ENCODE data around the gene FOXP1. TPM values are rescaled to one million over a fixed set of nuclear protein-coding genes. Genes with fewer than 3 reads are reported as not detected.

Gene FOXP1
- total RNA-seq, 1 donor from 2014 or later, result 128 TPM

DNA sequence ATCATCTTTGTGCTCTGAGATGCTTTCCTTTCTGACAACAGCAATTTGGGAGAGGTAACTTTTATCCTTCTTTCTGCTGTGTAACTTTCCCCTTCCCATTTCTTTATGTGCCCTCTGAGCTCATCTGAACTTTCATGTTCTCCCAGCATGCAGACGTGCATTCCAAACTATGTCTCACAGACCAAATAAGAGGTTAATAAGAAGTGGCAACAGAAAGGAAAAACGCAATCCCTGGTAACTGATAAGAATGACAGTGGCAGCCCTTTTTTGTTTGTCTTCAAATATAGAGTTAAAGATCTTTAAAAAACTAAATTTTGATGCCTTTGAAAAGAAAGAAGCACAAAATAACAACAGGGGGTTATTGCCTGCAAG, 533.4 kb downstream of the FOXP1 start:
- TF ChIP-seq POLR2AphosphoS5 (IDR thresholded peaks at IDR 0.05; ENCODE audit: insufficient read depth in 1 of 2, low read depth in 1 of 2), result no peak
- Histone ChIP-seq H3K27ac (peak overlapping the region; percentile 50), H3K4me1 (peaks cover 85% of the 10 kb centered on the region), H3K36me3 (peaks cover 0 to 13% of the 10 kb centered on the region in 2 donors), H3K4me3 (no peak overlapping the region), H3K9me3 (no peaks in the 10 kb centered on the region), H3K27me3 (no peaks in the 10 kb centered on the region)
- DNase-seq (ENCODE audit: extremely low spot score in 2 of 2), result no peak
- intact Hi-C loops (cut with DNase I), result no loop called here

GRCh38 chr3:71048948-71049347, 534.6 kb downstream of the FOXP1 start:
- Histone ChIP-seq H3K27ac (peak overlapping the region; percentile 50), H3K4me3 (no peak overlapping the region), H3K4me1 (peaks cover 76% of the 10 kb centered on the region), H3K9me3 (no peaks in the 10 kb centered on the region), H3K36me3 (peaks cover 0 to 18% of the 10 kb centered on the region in 2 donors), H3K27me3 (no peaks in the 10 kb centered on the region)
- DNase-seq (ENCODE audit: extremely low spot score in 2 of 2), result no peak
- intact Hi-C loops (cut with DNase I), result no loop called here
- TF ChIP-seq CTCF (IDR thresholded peaks at IDR 0.05), result no peak
- TF ChIP-seq POLR2AphosphoS5 (IDR thresholded peaks at IDR 0.05; ENCODE audit: insufficient read depth in 1 of 2, low read depth in 1 of 2), result peak in 1 of 2 donors; percentile 14

DNA sequence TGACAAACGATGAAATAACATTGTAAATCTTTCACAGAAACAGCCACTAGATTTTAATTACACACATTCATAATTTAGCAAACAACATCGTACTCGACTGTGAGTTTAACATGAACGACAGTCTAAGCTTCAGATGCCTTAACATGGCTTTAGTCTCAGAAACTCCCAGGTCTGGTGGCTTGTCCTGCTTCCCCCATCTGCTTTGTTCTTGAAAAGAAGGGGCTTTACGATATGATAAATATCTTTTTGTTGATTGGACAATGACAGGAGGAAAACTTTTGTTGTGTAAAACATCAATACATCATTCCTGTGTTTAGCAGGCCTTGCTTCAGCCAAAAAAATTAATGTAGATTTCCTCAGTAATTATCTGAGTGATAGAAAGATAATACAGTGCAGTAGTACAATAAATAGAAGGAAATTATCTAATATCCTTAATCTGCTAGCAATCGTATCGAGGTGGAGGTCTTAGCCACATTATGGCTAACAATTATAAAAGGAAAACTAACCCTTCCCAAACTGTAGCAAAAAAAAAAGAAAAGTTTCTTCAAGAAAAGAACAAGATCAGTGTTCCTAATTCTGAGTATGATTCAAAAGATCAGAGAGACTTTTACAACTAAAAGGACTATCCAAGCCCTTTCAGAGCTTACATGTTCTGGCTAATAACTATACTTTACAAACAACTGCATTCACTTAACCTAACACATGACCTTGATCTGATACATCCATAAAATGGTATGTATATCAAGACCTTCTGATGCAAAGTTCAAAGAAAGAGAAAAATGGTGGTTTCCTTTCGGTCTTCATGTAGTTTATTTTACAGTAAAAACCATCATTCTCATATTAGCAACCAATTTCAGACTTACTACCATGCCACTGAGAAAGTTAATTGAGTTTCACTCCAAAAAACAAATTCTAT, 535.7 kb downstream of the FOXP1 start:
- Histone ChIP-seq H3K9me3 (no peaks in the 10 kb centered on the region), H3K27me3 (no peaks in the 10 kb centered on the region), H3K4me1 (peaks cover 65% of the 10 kb centered on the region), H3K36me3 (peaks cover 0 to 18% of the 10 kb centered on the region in 2 donors), H3K27ac (peak overlapping the region; percentile 10), H3K4me3 (no peak overlapping the region)
- TF ChIP-seq POLR2AphosphoS5 (IDR thresholded peaks at IDR 0.05; ENCODE audit: insufficient read depth in 1 of 2, low read depth in 1 of 2) (no peak), POLR2A (IDR thresholded peaks at IDR 0.05) (no peak), CTCF (IDR thresholded peaks at IDR 0.05) (no peak)
- intact Hi-C loops (cut with DNase I), result no loop called here
- DNase-seq (ENCODE audit: extremely low spot score in 2 of 2), result no peak

GRCh38 chr3:71046791-71047190, 536.7 kb downstream of the FOXP1 start:
- Histone ChIP-seq H3K4me3 (no peak overlapping the region), H3K9me3 (no peaks in the 10 kb centered on the region), H3K27me3 (no peaks in the 10 kb centered on the region), H3K36me3 (peaks cover 0 to 18% of the 10 kb centered on the region in 2 donors), H3K27ac (peak overlapping the region; percentile 10), H3K4me1 (peaks cover 54% of the 10 kb centered on the region)
- no peak for TF ChIP-seq CTCF (IDR thresholded peaks at IDR 0.05)
- no peak for TF ChIP-seq POLR2AphosphoS5 (IDR thresholded peaks at IDR 0.05; ENCODE audit: insufficient read depth in 1 of 2, low read depth in 1 of 2)
- TF ChIP-seq POLR2A (IDR thresholded peaks at IDR 0.05), result no peak
- intact Hi-C loops (cut with DNase I), result no loop called here
- DNase-seq (ENCODE audit: extremely low spot score in 2 of 2), result no peak

DNA sequence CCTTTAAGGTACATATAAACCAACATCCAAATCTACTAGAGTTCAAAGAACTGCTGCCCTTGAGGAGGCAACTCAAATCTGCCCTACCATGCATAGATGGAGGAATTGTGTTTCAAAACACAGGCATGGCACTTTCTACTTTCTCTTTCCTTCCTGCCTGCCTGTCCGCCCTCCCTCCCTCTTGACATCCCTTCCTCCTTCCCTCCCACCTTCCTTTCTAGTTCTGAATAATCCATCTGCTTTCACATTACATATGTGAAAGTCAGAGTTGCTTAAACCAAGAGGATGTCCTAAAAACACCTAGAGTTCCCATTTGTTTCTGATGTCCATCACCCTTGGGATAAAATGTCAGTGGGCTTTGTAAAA, 537.6 kb downstream of the FOXP1 start:
- no peaks in the 10 kb centered on the region for H3K27me3 ChIP-seq
- H3K4me1 ChIP-seq, result peaks cover 45% of the 10 kb centered on the region
- H3K36me3 ChIP-seq, result peaks cover 0 to 26% of the 10 kb centered on the region in 2 donors
- intact Hi-C loops (cut with DNase I), result no loop called here
- no peaks in the 10 kb centered on the region for H3K9me3 ChIP-seq
- no peak for DNase-seq (ENCODE audit: extremely low spot score in 2 of 2)
- no peak overlapping the region for H3K4me3 ChIP-seq
- no peak overlapping the region for H3K27ac ChIP-seq
- TF ChIP-seq CTCF (IDR thresholded peaks at IDR 0.05), result no peak
- TF ChIP-seq POLR2AphosphoS5 (IDR thresholded peaks at IDR 0.05; ENCODE audit: insufficient read depth in 1 of 2, low read depth in 1 of 2), result no peak
- TF ChIP-seq POLR2A (IDR thresholded peaks at IDR 0.05), result no peak
